SIG-M5 treated with dmso at 0.1 percent for 504 hours (cell line): Measurements from ENCODE around the gene MPPED1.

Experiments used
- DNase-seq: peaks from one replicate; lab custom pipeline; 2025; ENCODE audit not compliant: unreplicated experiment; lab: John Stamatoyannopoulos, UW

MPPED1 gene

DNA sequence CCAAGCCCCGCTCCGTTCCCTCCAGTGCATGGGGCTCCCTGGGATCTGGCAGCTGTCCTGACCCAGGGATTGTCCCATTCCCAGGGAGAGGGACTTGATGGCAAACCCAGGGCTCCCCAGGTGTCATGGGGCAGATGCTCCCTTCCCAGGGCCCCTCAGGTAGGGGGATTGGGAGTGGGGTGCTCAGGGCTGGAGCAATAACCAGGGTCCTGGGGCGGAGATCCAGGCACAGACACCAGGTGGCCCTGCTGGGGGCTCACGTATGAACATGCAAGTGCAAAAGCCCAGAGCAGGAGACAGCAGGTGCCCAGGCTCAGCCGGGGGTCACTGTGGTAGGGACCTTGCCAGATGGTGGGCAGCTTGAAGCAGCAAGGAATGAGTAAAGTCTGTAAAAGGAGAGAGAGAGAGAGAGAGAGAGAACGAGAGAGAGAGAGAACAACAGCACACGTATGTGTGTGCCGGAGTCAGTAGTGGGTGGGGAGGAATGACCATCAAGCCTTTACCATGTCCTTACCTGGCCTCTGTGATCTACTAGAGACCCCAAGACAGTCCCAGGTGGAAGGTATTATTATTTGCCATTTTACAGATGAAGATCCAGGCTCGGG lies 19.3 kb upstream of the MPPED1 start:
- no peak for DNase-seq

DNA sequence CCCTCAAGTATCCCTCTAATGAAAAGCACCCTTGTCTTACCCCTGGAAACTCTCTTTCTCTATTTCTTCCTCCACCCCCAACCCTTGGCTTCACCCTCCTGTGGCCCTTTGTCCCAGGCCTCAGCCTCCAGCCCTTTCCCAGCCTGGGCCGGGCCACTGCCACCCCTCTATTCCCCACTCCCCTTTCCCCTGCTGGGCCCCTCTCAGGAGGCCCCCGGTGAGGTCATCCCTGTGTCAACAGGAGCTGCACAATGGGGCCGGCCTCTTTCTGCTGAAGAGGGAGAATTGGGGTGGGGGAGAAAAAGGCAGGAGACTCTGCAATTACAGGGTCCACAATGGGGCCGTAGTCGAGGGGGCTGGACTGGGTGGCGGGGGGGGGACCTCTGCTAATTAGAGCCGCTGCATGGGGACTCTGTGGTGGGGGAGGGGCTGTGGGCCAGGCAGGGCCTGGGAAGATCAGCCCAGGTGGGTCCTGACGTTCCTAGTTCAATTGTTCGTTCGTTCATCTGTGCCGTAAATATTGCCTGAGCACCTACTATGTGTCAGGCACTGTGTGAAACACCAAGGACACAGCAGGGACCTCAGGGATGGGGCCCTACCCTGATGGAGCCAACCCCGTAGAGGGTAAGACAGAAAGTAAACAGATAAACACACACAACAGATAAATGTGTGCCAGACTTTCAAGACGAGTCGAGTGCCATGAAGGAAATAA lies 18.5 kb upstream of the MPPED1 start:
- no peak for DNase-seq

DNA sequence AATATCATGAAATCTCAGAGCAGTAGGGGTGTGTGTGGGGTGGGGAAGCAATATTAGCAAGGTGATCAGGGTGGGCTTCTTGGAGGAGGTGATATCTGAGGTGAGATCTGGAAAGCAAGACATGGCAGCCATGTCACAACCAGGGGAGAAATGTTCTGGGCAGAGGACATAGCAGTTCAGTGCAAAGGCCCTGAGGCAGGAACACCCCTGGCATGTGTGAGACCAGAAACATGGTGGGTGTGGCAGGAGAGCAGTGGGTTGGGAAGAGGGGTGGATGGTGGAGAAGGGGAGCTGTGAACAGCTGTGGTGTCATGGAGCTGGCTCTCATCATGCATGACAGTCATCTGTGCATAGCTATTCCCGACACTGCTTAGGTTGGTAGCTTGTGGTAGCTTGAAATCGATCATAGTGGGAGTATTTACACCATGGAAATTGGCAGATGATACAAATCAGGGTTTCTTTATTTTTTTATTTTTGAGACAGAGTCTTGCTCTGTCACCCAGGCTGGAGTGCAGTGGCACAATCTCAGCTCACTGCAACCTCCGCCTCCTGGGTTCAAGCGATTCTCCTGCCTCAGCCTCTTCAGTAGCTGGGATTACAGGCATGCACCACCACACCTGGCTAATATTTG lies 17.9 kb upstream of the MPPED1 start:
- DNase-seq: no peak

DNA sequence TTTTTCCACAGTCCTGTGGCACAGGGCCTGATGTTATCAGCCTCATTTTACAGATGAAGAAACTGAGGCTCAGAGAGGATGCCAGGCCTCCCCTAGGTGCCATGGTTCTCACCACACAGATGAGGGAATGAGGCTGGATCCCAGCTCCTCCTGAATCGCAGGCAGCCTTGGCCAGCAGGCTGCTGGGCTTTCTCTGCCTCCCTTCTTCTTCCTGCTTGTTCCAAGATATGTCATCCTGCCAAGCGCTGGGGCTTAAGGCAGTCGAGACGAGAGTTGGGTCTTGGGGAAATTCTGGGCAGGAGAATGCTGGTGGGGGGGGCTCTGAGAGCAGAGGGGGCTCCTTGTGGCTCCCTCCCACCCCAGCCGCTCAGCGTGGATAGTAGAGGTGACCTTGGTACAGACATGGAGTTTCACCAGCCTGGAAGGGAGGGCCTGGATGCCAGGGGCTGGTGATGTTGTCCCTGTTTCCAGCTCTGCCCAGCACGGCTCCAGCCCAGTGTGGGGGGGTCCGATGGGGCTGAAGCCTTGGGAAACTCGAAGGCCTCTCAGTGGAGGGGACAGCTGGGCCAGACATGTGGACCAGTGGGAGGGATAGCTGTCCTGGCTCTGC lies 16.6 kb upstream of the MPPED1 start:
- DNase-seq: no peak

DNA sequence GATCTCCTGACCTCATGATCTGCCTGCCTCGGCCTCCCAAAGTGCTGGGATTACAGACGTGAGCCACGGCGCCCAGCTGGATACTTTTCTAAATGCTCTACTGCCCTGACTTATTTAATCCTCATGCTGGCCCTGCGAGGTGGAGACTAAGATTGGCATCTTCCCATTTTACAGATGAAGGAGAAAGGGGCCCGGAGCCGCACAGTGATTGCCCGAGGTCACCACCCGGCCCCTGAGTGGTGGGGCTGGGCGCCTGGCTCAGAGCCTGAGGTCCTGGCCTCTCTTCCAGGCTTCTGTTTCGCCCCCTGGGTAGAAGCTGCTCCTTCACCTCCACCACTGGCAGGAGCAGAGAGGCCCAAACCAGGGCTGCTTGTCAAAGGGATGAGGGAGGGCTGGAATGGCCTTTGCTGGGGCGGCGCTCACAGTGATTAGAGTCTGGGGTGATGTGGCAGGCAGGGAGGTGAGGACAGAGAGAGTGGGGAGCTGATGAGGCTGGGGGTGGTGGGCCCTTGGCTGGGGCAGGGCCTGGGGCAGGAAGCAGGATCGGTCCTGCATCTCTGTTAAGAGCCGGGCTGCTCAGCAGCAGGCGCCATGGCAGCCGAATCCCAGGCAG lies 15.4 kb upstream of the MPPED1 start:
- DNase-seq: no peak

DNA sequence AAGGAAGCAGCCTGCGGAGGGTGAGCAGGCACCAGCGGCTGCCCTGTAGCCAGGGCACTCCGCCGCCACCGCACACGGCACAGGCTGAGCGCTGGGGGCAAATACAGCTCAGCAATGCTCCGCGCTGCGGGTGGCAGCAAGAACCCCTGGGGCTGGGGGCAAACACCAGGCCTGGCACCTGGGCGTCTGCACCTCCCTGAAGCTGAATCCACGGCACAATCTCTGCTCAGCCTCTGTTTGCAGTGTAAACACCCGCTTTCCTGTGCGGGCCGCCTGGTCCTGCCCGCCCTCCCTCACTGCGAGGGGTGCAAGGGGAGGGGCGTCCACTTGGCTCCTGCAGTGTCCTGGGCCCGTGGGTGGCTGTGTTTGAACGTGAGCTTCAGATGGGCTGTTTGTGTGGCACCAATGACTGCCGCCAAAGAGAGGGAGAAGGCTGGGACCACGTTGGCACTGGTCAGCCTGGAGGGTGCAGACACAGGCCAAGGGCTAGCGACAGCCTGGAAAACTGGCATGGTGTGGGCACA lies 14.8 kb upstream of the MPPED1 start:
- DNase-seq: no peak

DNA sequence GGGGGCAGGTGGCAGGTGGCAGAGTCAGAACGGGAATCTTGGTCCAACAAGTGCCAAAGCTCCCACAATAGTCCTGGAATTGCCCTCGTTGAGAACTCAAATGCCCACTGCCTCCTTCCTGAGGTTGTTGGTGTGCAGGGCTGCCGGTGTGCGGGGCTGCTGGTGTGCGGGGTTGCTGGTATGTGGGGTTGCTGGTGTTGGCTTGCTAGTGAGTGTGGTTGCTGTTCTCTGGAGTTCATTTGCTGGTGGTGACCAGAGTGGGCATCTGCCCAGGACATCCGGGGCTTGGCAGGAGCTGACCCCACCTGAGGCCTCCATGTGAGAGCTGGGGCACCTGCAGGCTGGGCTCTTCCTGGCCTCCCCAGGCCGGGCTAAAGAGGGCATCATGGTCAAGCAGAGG lies 14.0 kb upstream of the MPPED1 start:
- no peak for DNase-seq

DNA sequence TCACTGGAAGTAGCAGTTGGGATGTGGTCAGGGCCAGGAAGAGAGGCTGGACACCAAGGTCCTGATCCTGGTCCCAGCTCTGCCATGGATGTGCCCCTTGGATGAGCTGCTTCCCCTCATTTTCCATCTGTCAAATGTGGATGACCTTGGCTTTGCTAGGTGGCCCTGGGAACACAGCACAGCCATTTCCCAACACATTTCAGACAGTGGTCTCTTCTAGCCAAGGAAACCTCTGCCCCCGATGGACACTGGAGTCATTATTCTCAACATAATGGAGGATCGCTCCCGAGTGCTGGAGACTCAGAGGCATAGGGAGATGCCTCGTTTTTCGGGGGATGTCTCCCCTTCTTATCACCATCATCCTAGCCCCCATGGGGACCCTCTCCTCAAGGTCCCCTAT lies 13.6 kb upstream of the MPPED1 start:
- DNase-seq: no peak

DNA sequence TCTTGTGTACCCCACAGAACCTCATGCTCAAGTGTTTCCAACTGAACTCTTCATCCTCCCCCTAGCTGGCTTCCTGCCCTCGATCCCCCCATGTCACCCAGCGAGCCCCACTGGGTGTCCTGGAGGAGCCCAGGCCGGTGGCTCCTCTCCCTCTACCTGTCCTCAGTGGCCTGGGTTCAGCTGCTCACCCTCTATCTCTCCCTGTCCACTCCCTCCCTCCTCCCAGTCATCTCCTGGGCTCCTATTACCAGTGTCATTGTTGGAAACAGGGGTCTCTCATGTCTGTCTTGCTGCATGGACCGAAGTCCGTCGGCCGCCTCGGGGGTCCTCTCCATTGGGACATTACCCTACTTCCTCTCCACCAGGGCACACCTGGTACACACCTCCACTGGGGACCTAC lies 12.9 kb upstream of the MPPED1 start:
- DNase-seq: no peak

DNA sequence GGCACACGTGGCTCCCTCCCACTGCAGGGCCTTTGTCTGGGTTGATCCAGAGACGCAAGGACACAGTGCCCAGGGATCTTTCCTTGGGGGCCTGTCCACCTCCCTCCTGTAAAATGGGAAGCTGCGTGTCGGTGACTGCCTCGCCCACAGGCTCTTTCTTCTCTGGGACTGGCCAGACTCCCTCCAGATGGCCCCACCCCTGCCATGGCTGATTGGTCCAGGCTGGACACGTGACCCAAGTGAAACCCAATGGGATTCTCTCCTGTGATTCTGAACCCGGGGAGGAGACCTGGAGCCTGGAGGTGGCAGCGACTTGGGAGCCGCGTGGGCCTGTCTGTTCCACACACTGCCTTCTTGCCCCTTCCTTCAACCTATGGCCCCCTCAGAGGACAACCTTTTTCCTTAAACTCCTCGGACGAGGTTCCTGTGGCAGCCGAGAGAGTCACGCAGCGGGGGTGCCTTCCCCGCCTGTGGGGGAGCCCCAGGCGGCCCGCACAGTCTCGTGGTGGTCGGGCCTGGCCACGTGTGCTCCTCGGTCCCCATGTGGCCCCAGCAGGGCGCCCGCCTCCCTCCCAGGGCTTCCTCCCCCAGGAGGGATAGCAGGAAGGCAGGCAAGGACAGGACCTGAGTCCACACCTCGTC lies 12.4 kb upstream of the MPPED1 start:
- DNase-seq: no peak

DNA sequence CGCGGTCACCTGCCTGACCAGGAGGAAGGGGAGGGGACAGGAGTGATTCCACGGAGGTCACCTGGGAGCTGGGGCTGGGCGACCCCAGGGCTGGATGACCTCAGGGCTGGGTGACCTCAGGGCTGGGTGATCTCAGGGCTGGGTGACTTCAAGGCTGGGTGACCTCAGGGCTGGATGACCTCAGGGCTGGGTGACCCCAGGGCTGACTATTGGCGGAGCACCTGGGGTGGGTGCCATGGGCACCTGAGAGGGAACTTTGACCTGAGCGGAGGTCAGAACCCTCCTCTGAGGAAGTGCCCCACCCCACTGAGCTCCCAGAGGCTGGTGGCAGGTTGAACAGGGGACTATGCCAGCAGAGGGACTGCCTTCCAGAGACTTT lies 11.8 kb upstream of the MPPED1 start:
- no peak for DNase-seq

DNA sequence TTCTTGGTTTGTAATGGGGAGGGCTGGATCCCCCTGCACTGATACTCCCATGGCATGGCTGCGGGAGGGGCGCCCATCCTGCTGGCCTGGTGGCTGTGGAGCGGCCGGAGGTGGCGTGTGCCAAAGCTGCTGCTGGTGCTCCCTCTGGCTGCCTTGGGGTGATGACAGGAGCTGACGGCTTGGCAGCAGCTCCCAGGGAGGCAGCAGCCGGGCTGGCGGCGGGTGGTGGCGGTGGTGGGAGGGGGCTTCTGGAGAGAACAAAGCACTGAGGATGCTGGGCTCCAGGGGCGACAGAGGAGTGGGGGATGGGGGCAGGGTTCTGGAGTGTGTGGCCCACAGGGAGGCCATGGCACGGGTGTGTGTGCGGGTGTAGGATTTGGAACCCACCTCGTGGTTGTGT lies 11.4 kb upstream of the MPPED1 start:
- DNase-seq: no peak

DNA sequence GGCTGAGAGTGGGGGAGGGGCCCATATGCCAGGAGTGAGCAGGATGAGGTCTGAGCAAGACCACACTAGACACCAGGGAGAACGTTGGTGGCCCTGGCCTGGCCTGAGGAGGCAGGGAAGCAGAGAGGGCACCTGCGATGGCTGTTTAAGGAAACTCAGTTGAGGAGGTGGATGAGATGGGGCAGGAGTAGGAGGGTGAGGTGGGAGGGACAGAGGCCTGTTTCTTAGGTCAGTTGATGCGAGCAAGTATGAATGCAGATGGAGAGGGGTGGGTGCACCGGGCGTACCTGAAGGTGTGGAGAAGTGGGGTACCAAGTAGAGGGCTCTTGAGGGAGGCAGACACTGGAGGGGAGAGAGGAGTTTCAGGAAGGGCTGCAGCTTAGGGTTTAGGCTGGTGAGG lies 10.6 kb upstream of the MPPED1 start:
- no peak for DNase-seq

DNA sequence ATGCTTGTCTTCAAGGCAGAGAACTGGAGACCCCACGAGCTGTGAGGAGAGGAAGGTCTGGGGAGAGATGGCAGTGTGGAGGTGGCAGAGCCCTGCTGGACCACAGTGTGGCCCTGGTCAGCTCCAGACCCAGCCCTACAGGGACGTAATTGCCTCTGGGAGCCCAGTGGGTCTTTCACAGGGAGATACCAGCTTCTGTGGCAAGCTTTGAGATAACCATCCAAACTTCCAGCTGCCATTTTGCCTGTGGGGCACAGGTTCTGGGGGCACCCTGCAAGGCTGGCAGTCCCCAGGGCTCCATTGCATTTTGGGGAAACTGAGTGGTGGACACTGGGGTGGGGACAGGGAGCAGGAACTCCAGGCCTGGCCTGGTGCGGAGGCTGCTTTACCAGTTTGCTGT lies 10.2 kb upstream of the MPPED1 start:
- DNase-seq: no peak

DNA sequence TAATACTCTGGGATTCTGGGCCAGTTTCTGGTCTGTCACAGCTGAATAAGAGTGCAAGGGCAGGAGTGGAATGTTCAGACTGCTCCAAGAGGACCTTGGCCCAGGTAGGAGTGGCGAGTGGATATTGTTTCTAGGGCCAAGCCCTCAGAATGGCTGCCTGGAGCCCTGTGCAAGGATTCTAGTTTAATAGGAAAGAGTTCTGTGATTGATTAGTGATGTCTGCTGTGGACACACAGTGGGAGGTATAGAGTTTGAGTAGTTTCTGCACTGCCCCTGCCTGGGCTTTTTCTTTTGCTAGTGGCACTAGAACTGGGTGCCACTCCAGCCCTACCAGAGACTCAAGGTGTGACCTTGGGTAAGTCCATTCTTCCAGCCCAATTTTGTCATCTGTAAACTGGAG lies 9.7 kb upstream of the MPPED1 start:
- no peak for DNase-seq

DNA sequence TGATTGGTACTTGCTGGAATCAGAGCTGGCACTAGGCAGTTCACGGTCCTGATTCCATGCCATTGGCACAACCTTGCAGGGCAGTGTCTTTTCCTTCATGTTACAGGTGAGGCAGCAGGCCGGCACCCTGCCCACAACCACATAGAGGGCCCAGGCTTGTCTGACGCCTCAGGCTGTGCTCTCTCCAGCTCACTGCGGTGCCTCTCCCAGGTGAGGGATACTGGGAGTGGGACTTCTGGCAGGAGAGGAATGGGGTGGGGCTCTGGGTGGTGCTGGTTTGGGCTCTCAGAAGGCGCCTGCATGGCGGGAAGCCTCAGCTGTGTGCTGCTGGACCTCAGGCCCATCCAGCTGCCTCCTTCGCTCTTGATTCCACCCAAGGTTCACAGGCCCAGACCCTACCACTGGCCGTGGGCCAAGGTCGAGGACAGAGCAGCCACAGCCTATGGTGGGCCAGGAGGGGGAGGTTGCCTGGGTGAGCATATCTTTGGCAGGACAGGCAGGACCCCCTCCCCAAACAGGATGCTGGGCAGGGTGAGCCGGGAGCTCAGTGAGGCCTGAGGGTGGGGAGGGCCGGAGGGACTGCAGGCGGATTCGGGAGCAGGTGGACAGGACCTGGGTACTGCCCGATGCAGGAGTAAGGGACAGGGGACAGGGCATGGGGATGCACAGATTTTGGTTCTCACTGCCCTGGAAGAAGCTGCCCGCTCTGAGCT lies 7.0 kb upstream of the MPPED1 start:
- no peak for DNase-seq

DNA sequence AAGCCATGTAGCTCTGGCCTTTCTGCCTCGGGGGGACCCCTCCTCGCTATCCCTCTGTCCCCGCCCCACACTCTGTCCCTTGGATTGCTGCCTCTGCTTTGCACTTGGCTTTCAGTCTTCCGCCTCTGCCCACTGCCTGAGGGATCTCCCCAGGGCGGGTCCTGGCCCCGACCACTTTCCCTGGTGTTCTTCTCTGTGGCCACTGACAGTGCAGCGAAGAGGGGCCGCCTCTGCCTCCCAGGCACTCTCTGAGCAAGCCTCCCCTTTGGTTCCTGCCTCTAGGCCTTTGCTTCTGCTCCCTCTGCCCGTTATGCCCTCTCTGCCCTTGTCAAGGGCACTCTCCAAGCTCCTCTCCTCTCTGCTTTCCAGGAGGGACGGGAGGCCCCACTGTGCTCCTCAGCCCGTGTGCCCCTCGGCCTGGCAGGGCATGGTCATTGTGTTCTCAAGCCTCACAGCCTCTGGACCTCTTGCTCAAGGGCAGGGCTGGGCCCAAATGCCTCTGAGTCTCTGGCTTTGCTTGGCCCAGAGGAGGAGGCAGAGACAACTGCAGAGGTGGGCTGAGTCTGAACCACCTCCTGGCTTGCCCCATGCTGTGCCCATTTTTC lies 5.5 kb upstream of the MPPED1 start:
- no peak for DNase-seq

DNA sequence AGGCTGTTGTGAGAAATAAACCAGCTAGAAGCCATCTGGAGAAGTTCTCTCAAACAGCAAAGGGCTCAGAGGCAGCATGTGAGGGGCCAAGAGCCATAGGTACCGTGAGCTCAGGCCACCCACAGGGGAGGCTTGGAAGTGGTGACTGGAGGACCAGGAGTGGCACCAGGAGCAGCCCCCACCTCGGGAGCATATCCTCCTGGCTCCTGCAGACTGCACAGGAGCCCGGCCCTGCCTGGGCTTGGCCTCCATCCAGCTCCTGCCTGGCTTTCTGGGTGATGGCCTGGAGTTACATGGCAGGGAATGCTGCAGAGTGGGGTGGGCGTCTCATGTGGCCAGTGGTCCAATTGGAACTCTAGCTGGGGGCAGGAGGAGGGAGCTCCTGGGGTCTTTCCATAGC lies 4.2 kb upstream of the MPPED1 start:
- no peak for DNase-seq

DNA sequence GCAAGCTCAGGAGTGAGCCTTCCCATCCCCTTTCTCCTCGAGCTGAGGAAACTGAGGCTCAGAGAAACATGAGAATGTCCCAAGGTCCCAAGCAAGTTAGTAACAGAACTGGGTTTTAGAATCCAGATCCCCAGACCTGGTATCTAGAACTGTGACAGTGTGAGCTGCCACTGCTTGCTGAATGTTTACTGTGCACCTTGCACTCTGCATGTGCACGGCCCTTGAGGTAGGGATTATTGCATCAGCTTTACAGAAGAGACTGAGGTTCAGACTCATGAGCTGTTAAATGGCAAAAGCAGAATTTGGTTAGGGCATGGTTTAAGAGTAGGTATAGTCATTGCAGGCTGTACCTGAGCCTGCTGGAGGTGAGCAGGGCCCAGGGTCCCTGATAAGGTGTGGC lies 3.8 kb upstream of the MPPED1 start:
- DNase-seq: no peak

DNA sequence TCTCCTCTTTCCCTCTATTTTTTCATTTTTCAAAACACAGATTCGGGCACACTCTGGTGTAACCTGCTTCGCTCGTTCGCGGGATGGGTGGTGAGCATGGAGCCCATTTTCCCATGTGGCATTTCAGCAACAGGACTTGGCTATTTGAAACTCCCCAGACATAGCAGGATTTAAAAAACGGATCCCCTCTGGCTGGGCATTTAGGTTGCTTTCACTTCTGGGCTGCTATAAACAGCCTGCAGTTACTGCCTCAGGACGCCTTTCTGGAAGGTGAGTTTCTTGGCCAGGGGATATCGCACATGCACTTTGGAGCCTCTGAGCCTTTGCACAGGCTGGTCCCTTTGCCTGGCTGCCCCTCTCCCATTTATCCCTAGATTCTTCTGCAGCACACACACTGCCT lies 2.8 kb upstream of the MPPED1 start:
- no peak for DNase-seq
